ENCODE data around the gene SMIM10L2A.
"Not testable (repeated sequence)": the region's sequence is repeated elsewhere in the genome, so short reads cannot be mapped to it uniquely, and the experiment has no call there.

The SMIM10L2A gene

GRCh38 chrX:135453381-135453780 lies 31.6 kb downstream of the SMIM10L2A start:
- no peak for DNase-seq (ENCODE audit: low read depth in 3 of 3)

- DNase-seq (ENCODE audit: low read depth in 3 of 3): no peak
Observed at GRCh38 chrX:135454816-135455215, 33.1 kb downstream of the SMIM10L2A start.

- DNase-seq (ENCODE audit: low read depth in 3 of 3): not testable (repeated sequence)
Observed at GRCh38 chrX:135461756-135462155, 40.0 kb downstream of the SMIM10L2A start.

GRCh38 chrX:135463937-135464336 lies 42.2 kb downstream of the SMIM10L2A start:
- no peak for DNase-seq (ENCODE audit: low read depth in 3 of 3)

GRCh38 chrX:135476378-135476777 lies 54.6 kb downstream of the SMIM10L2A start:
- DNase-seq (ENCODE audit: low read depth in 3 of 3): no peak

GRCh38 chrX:135477576-135477975 lies 55.8 kb downstream of the SMIM10L2A start:
- no peak for DNase-seq (ENCODE audit: low read depth in 3 of 3)
